GM23248 (cell line): ENCODE data around the gene PHACTR3. TPM values are rescaled to one million over a fixed set of nuclear protein-coding genes. Genes with fewer than 3 reads are reported as not detected.

Source experiments
- DNase-seq: peaks from one replicate; pipeline ENCODE4 v3.0.0-alpha.2; 2015
- H2AFZ ChIP-seq: fragments of 200-600 bp; sonication (generic); 2 replicates; pipeline ENCODE4 v1.6.1; 2016; ENCODE audit warnings: antibody characterized with exemption
- H3F3A ChIP-seq: fragments of 200-600 bp; sonication (generic); 2 replicates; pipeline ENCODE4 v1.6.1; 2016; ENCODE audit warnings: mild to moderate bottlenecking, antibody characterized with exemption, mixed run types; ENCODE audit not compliant: insufficient read depth
- H3K27ac ChIP-seq: fragments of 200-600 bp; sonication (generic); 2 replicates; pipeline ENCODE4 v1.5.1; 2016; ENCODE audit warnings: mild to moderate bottlenecking
- H3K27me3 ChIP-seq: fragments of 200-600 bp; sonication (generic); replicated peaks from 2 replicates; pipeline ENCODE4 v1.6.1; 2016; ENCODE audit warnings: mild to moderate bottlenecking; ENCODE audit not compliant: insufficient read depth
- H3K36me3 ChIP-seq: fragments of 200-600 bp; sonication (generic); 2 replicates; pipeline ENCODE4 v1.6.1; 2016; ENCODE audit warnings: low read depth, mild to moderate bottlenecking
- H3K4me1 ChIP-seq: fragments of 200-600 bp; sonication (generic); 2 replicates; pipeline ENCODE4 v1.6.1; 2016; ENCODE audit warnings: mild to moderate bottlenecking; ENCODE audit not compliant: insufficient read depth
- H3K4me2 ChIP-seq: fragments of 200-600 bp; sonication (generic); one replicate; pipeline ENCODE4 v1.6.1; 2016; ENCODE audit warnings: mild to moderate bottlenecking; ENCODE audit not compliant: unreplicated experiment
- H3K4me3 ChIP-seq: fragments of 200-600 bp; sonication (generic); 2 replicates; pipeline ENCODE4 v1.5.1; 2016; ENCODE audit warnings: mild to moderate bottlenecking
- H3K79me2 ChIP-seq: fragments of 200-600 bp; sonication (generic); 2 replicates; pipeline ENCODE4 v1.6.1; 2016; ENCODE audit warnings: mild to moderate bottlenecking; ENCODE audit not compliant: insufficient read depth
- H3K9ac ChIP-seq: fragments of 200-600 bp; sonication (generic); 2 replicates; pipeline ENCODE4 v1.6.1; 2016; ENCODE audit warnings: mild to moderate bottlenecking
- H3K9me2 ChIP-seq: fragments of 200-600 bp; sonication (generic); 2 replicates; pipeline ENCODE4 v1.6.1; 2016; ENCODE audit warnings: mixed run types, mild to moderate bottlenecking, moderate library complexity; ENCODE audit not compliant: insufficient read depth
- H3K9me3 ChIP-seq: fragments of 200-600 bp; sonication (generic); one replicate; pipeline ENCODE4 v1.6.1; 2017; ENCODE audit warnings: low read depth
- H4K20me1 ChIP-seq: fragments of 200-600 bp; sonication (generic); 2 replicates; pipeline ENCODE4 v1.6.0; 2016; ENCODE audit not compliant: insufficient read depth
- EZH2 ChIP-seq: fragments of 200-600 bp; sonication (generic); IDR thresholded peaks from 2 replicates; pipeline ENCODE4 v1.6.1; 2018; ENCODE audit warnings: antibody characterized with exemption, mild to moderate bottlenecking; ENCODE audit not compliant: insufficient read depth, poor library complexity, severe bottlenecking
- EZH2phosphoT487 ChIP-seq: fragments of 200-600 bp; sonication (generic); IDR thresholded peaks from 2 replicates; pipeline ENCODE4 v1.6.1; 2018; ENCODE audit warnings: antibody characterized with exemption, moderate library complexity, mild to moderate bottlenecking, low read depth; ENCODE audit not compliant: insufficient read depth
- WGBS, 2 experiments: methylation state at CpG; one replicate each; pipeline ENCODE4 v1.1.6; 2015 to 2017; ENCODE audit warnings: low lambda C conversion rate in 2 of 2, low coverage in 1 of 2; ENCODE audit errors: missing lambda C conversion rate in 2 of 2; 5-methylcytosine and 5-hydroxymethylcytosine counted together
- in situ Hi-C: fragments of 300-500 bp; cut with MboI; formaldehyde crosslinking; loops from 2 replicates; pipeline ENCODE4 v1.15.0; 2020
- polyA plus RNA-seq: library from polyadenylated mRNA; unstranded; fragments of >200 nt; fragmentation: Nextera tagmentation; extraction: Ambion mirVana; gene quantifications from 2 replicates; pipeline ENCODE4 v1.2.1, GENCODE V29; 2016
- total RNA-seq: library from RNA; depleted of rRNA; stranded (reverse); fragments of >200 nt; shearing (Covaris generic); gene quantifications from 2 replicates; pipeline ENCODE4 v1.2.3, GENCODE V29; 2014

The PHACTR3 gene
- total and polyA plus RNA-seq, 2 experiments from 2014 or later, result not detected

- Histone ChIP-seq H3K9me2 (no peaks in the 10 kb centered on the region), H3K27ac (no peak overlapping the region), H3K9me3 (no peaks in the 10 kb centered on the region), H3K4me2 (no peak overlapping the region), H2AFZ (no peak overlapping the region), H4K20me1 (no peaks in the 10 kb centered on the region), H3F3A (no peaks in the 10 kb centered on the region), H3K9ac (no peak overlapping the region), H3K4me3 (no peak overlapping the region), H3K36me3 (no peaks in the 10 kb centered on the region), H3K27me3 (0 out of 2 replicates have a peak, but pooled peaks cover 5% of the 10 kb centered on the region), H3K79me2 (no peaks in the 10 kb centered on the region), H3K4me1 (no peaks in the 10 kb centered on the region)
- DNase-seq, result no peak
- no peak for TF ChIP-seq EZH2
- no peak for TF ChIP-seq EZH2phosphoT487
- 27 to 28% methylated on average over 3 of the region's 3 CpGs for WGBS, 2 experiments
- in situ Hi-C loops, result no loop called here
Observed at GRCh38 chr20:59646487-59646886, 42.1 kb downstream of the PHACTR3 start.

- in situ Hi-C loops, result no loop called here
- Histone ChIP-seq H4K20me1 (no peaks in the 10 kb centered on the region), H2AFZ (no peak overlapping the region), H3K36me3 (no peaks in the 10 kb centered on the region), H3K79me2 (no peaks in the 10 kb centered on the region), H3K27ac (no peak overlapping the region), H3K9me3 (no peaks in the 10 kb centered on the region), H3K4me2 (no peak overlapping the region), H3K4me1 (no peaks in the 10 kb centered on the region), H3K9ac (no peak overlapping the region), H3K9me2 (no peaks in the 10 kb centered on the region), H3K4me3 (no peak overlapping the region), H3K27me3 (0 out of 2 replicates have a peak, but pooled peaks cover 5% of the 10 kb centered on the region), H3F3A (no peaks in the 10 kb centered on the region)
- TF ChIP-seq EZH2phosphoT487, result no peak
- no peak for TF ChIP-seq EZH2
- DNase-seq, result no peak
Observed at GRCh38 chr20:59647271-59647670, 42.9 kb downstream of the PHACTR3 start.

GRCh38 chr20:59648466-59649070 lies 44.2 kb downstream of the PHACTR3 start:
- no peaks in the 10 kb centered on the region for H3K9me3 ChIP-seq
- no peak overlapping the region for H2AFZ ChIP-seq
- H3K4me1 ChIP-seq, result no peaks in the 10 kb centered on the region
- H3K79me2 ChIP-seq, result no peaks in the 10 kb centered on the region
- no peaks in the 10 kb centered on the region for H3K36me3 ChIP-seq
- no peak for DNase-seq
- no peaks in the 10 kb centered on the region for H3K27me3 ChIP-seq
- no peaks in the 10 kb centered on the region for H4K20me1 ChIP-seq
- H3K9me2 ChIP-seq, result no peaks in the 10 kb centered on the region
- H3K4me2 ChIP-seq, result no peak overlapping the region
- no peak overlapping the region for H3K27ac ChIP-seq
- H3K9ac ChIP-seq, result no peak overlapping the region
- TF ChIP-seq EZH2phosphoT487 (no peak), EZH2 (no peak)
- in situ Hi-C loops, result no loop called here
- no peak overlapping the region for H3K4me3 ChIP-seq
- WGBS, 2 experiments, result 23 to 24% methylated on average over 7 of the region's 7 CpGs
- no peaks in the 10 kb centered on the region for H3F3A ChIP-seq

- Histone ChIP-seq H3K79me2 (no peaks in the 10 kb centered on the region), H2AFZ (no peak overlapping the region), H3K4me2 (no peak overlapping the region), H3F3A (no peaks in the 10 kb centered on the region), H3K9me2 (no peaks in the 10 kb centered on the region), H3K9me3 (no peaks in the 10 kb centered on the region), H3K27ac (no peak overlapping the region), H4K20me1 (no peaks in the 10 kb centered on the region), H3K27me3 (no peaks in the 10 kb centered on the region), H3K4me1 (no peaks in the 10 kb centered on the region), H3K36me3 (no peaks in the 10 kb centered on the region), H3K4me3 (no peak overlapping the region), H3K9ac (no peak overlapping the region)
- no peak for DNase-seq
- in situ Hi-C loops, result no loop called here
- TF ChIP-seq EZH2phosphoT487 (no peak), EZH2 (no peak)
- WGBS, 2 experiments, result 24 to 26% methylated on average over 5 of the region's 5 CpGs
Observed at GRCh38 chr20:59650418-59650817, 46.1 kb downstream of the PHACTR3 start.

GRCh38 chr20:59652381-59652780 lies 48.0 kb downstream of the PHACTR3 start:
- in situ Hi-C loops, result no loop called here
- H4K20me1 ChIP-seq, result no peaks in the 10 kb centered on the region
- no peaks in the 10 kb centered on the region for H3K79me2 ChIP-seq
- WGBS, 2 experiments, result 9 to 26% methylated on average over 2 of the region's 2 CpGs
- H3K9ac ChIP-seq, result no peak overlapping the region
- no peak overlapping the region for H3K4me3 ChIP-seq
- no peak for DNase-seq
- no peaks in the 10 kb centered on the region for H3K27me3 ChIP-seq
- H3K4me2 ChIP-seq, result no peak overlapping the region
- no peak overlapping the region for H2AFZ ChIP-seq
- no peaks in the 10 kb centered on the region for H3K9me2 ChIP-seq
- H3F3A ChIP-seq, result no peaks in the 10 kb centered on the region
- no peaks in the 10 kb centered on the region for H3K4me1 ChIP-seq
- H3K27ac ChIP-seq, result no peak overlapping the region
- H3K36me3 ChIP-seq, result no peaks in the 10 kb centered on the region
- no peaks in the 10 kb centered on the region for H3K9me3 ChIP-seq
- TF ChIP-seq EZH2phosphoT487 (no peak), EZH2 (no peak)
